ENCODE results near the gene ATG10. TPM values are rescaled to one million over a fixed set of nuclear protein-coding genes. Genes with fewer than 3 reads are reported as not detected.
A peak's percentile ranks its signal among the peaks of the same experiment; 100 is the strongest.

Gene ATG10
- total and polyA plus RNA-seq, 2 of the 13 experiments (the other 11 are each of a cell fraction or from before 2014, with no cell fraction given): 2.0 to 5.7 TPM

GRCh38 chr5:82277987-82278710 lies 306.3 kb downstream of the ATG10 start, which contains the start of gene RPS23 (continued):
- TF ChIP-seq HMGXB4 (CRISPR knock-in tag; IDR thresholded peaks at IDR 0.05; ENCODE audit: borderline replicate concordance in 1 of 2, low read depth in 1 of 2) (peak; percentile 34 to 86; a peak in 2 of 4 replicates), HNRNPLL (IDR thresholded peaks at IDR 0.05; ENCODE audit: low read depth, low read length, poor library complexity, severe bottlenecking) (peak; percentile 48), SMAD1 (CRISPR knock-in tag; IDR thresholded peaks at IDR 0.05; ENCODE audit: borderline replicate concordance, low read depth) (no peak), ZNF546 (CRISPR knock-in tag; conservative IDR thresholded peaks at IDR 0.05) (no peak), ZFY (CRISPR knock-in tag; IDR thresholded peaks at IDR 0.05) (peak; percentile 97), TEAD3 (CRISPR knock-in tag; optimal IDR thresholded peaks at IDR 0.05; ENCODE audit: borderline replicate concordance) (peak; percentile 57), ZNF512 (CRISPR knock-in tag; IDR thresholded peaks at IDR 0.05) (0 out of 2 replicates have a peak, but pooled peaks have one; percentile 55), CREB1 (IDR thresholded peaks at IDR 0.05) (no peak), CREB1 (CRISPR knock-in tag; IDR thresholded peaks at IDR 0.05) (peak; percentile 64; the same call in 1 of the 2 replicates), ZUFSP (CRISPR knock-in tag; IDR thresholded peaks at IDR 0.05; ENCODE audit: borderline replicate concordance) (no peak), ZBTB14 (CRISPR knock-in tag; IDR thresholded peaks at IDR 0.05) (peak; percentile 38; the same call in 1 of the 2 replicates), NR2C2 (CRISPR knock-in tag; IDR thresholded peaks at IDR 0.05; ENCODE audit: borderline replicate concordance) (peak; percentile 23; the same call in 1 of the 2 replicates), ZNF501 (CRISPR knock-in tag; IDR thresholded peaks at IDR 0.05) (peak; percentile 74), SP5 (CRISPR knock-in tag; IDR thresholded peaks at IDR 0.05; ENCODE audit: borderline replicate concordance, low read depth) (peak; percentile 30), KDM3A (CRISPR knock-in tag; IDR thresholded peaks at IDR 0.05; ENCODE audit: low read depth) (no peak; the same call in 1 of the 2 replicates), GATAD2A (CRISPR knock-in tag; IDR thresholded peaks at IDR 0.05) (peak; percentile 8; the same call in 1 of the 2 replicates), ZSCAN5A (CRISPR knock-in tag; IDR thresholded peaks at IDR 0.05; ENCODE audit: borderline replicate concordance) (no peak), XBP1 (CRISPR knock-in tag; IDR thresholded peaks at IDR 0.05) (peak; percentile 87), ZNF598 (CRISPR knock-in tag; IDR thresholded peaks at IDR 0.05; ENCODE audit: borderline replicate concordance) (no peak), HDAC2 (CRISPR knock-in tag; IDR thresholded peaks at IDR 0.05) (no peak)
